Peyer's patch (tissue), 4 donors: ENCODE results near the gene NDUFS8.

Experiments
- CTCF ChIP-seq, 6 experiments: fragments of 450-650 bp in 4 of 6; fragments of 200-600 bp in 2 of 6; sonication (generic) in 1 of 6; IDR thresholded peaks; one replicate each; pipeline ENCODE4 v1.5.1; 2017 to 2019; ENCODE audit warnings: antibody characterized with exemption in 6 of 6, mild to moderate bottlenecking in 3 of 6, moderate library complexity in 1 of 6
- POLR2A ChIP-seq, 2 donors: fragments of 450-650 bp; IDR thresholded peaks; one replicate each; pipeline ENCODE4 v1.5.1; 2017; ENCODE audit warnings: antibody characterized with exemption in 2 of 2, mild to moderate bottlenecking in 2 of 2, moderate library complexity in 2 of 2

GRCh38 chr11:68044145-68044813, 13.8 kb downstream of the NDUFS8 start:
- TF ChIP-seq CTCF (IDR thresholded peaks at IDR 0.05) (no peak), POLR2A (IDR thresholded peaks at IDR 0.05) (no peak)
